Mammary epithelial cell (primary cell): ENCODE measurements around the gene QRSL1.

Experiments used
- EZH2 ChIP-seq: IDR thresholded peaks from 2 replicates; pipeline ENCODE4 v1.6.1; 2012; ENCODE audit warnings: low read length, inconsistent platforms, borderline replicate concordance
- TF ChIP-seq, protein P1 (sequence below), 2 donors: IDR thresholded peaks in 1 of 2; conservative IDR thresholded peaks in 1 of 2; 2 replicates each; pipeline ENCODE4 v1.5.1; 2011 to 2012; ENCODE audit warnings: inconsistent platforms in 2 of 2, low read length in 2 of 2, mild to moderate bottlenecking in 2 of 2, control low read depth in 1 of 2, low read depth in 1 of 2; ENCODE audit not compliant: insufficient read depth in 1 of 2; ENCODE audit errors: extremely low read depth in 1 of 2

DNA sequence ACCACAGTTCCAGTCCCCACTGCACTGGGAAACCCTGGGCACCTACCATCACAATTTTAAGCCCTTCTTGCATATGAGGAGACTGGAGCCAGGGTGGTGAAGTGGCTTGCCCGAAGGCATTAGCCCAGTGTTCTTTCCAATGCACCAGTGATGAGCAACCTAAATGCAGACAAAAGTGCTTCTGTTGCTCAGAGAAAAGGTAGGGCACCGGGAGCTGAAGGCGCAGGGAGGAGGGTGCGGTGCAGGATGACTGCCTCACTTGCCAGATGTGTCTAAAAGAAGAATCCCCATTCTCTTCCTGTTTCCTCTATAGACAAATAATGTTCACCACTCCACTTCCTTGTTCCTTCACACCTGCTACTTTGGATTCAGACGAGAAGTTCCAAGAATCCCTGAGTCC, 86.5 kb downstream of the QRSL1 start:
- TF ChIP-seq, protein P1, sequence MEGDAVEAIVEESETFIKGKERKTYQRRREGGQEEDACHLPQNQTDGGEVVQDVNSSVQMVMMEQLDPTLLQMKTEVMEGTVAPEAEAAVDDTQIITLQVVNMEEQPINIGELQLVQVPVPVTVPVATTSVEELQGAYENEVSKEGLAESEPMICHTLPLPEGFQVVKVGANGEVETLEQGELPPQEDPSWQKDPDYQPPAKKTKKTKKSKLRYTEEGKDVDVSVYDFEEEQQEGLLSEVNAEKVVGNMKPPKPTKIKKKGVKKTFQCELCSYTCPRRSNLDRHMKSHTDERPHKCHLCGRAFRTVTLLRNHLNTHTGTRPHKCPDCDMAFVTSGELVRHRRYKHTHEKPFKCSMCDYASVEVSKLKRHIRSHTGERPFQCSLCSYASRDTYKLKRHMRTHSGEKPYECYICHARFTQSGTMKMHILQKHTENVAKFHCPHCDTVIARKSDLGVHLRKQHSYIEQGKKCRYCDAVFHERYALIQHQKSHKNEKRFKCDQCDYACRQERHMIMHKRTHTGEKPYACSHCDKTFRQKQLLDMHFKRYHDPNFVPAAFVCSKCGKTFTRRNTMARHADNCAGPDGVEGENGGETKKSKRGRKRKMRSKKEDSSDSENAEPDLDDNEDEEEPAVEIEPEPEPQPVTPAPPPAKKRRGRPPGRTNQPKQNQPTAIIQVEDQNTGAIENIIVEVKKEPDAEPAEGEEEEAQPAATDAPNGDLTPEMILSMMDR (conservative IDR thresholded peaks at IDR 0.05 in 1 of 2, IDR thresholded peaks at IDR 0.05 in 1 of 2; ENCODE audit: extremely low read depth in 1 of 2, insufficient read depth in 1 of 2, low read depth in 1 of 2, low read length in 2 of 2) = no peak
- TF ChIP-seq EZH2 = no peak
